ENCODE data around the gene ATP5PO. TPM values are rescaled to one million over a fixed set of nuclear protein-coding genes. Genes with fewer than 3 reads are reported as not detected.
A peak's percentile ranks its signal among the peaks of the same experiment; 100 is the strongest.

The ATP5PO gene
- total and polyA plus RNA-seq, 11 donors: 472 to 2,204 (median 745) TPM

GRCh38 chr21:33937931-33938339, 22.3 kb upstream of the ATP5PO start:
- 90 to 94% (median 91%) methylated on average over 14 of the region's 14 CpGs for WGBS, 4 donors
- H3K27ac ChIP-seq: peak overlapping the region in 1 of 12 donors; percentile 82
- H3K9me3 ChIP-seq: no peaks in the 10 kb centered on the region
- no peak for DNase-seq
- no peak for ATAC-seq
- no peaks in the 10 kb centered on the region for H3K27me3 ChIP-seq
- no peak overlapping the region for H3K4me3 ChIP-seq
- intact Hi-C loops (cut with DNase I): loop anchor here in 5 of 10 donors (5.0 to 10.0 kb wide), 4 partner anchors 127 to 404 kb away; partner anchors contain the start of genes MRPS6 (in 2 of the 5) and SLC5A3 (in 2 of the 5)
- H3K36me3 ChIP-seq: no peaks in the 10 kb centered on the region
- peaks cover 0 to 37% (median under 1%) of the 10 kb centered on the region in 12 donors for H3K4me1 ChIP-seq
- TF ChIP-seq POLR2A (IDR thresholded peaks at IDR 0.05): no peak
- TF ChIP-seq, protein P1, sequence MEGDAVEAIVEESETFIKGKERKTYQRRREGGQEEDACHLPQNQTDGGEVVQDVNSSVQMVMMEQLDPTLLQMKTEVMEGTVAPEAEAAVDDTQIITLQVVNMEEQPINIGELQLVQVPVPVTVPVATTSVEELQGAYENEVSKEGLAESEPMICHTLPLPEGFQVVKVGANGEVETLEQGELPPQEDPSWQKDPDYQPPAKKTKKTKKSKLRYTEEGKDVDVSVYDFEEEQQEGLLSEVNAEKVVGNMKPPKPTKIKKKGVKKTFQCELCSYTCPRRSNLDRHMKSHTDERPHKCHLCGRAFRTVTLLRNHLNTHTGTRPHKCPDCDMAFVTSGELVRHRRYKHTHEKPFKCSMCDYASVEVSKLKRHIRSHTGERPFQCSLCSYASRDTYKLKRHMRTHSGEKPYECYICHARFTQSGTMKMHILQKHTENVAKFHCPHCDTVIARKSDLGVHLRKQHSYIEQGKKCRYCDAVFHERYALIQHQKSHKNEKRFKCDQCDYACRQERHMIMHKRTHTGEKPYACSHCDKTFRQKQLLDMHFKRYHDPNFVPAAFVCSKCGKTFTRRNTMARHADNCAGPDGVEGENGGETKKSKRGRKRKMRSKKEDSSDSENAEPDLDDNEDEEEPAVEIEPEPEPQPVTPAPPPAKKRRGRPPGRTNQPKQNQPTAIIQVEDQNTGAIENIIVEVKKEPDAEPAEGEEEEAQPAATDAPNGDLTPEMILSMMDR (IDR thresholded peaks at IDR 0.05): no peak

GRCh38 chr21:33937146-33937545, 21.5 kb upstream of the ATP5PO start:
- H3K27me3 ChIP-seq: no peaks in the 10 kb centered on the region
- H3K36me3 ChIP-seq: no peaks in the 10 kb centered on the region
- peaks cover 0 to 44% (median 7%) of the 10 kb centered on the region in 12 donors for H3K4me1 ChIP-seq
- TF ChIP-seq POLR2A (IDR thresholded peaks at IDR 0.05): no peak
- TF ChIP-seq, protein P1 (IDR thresholded peaks at IDR 0.05): no peak
- ATAC-seq (no peak), DNase-seq (no peak)
- 92 to 100% (median 94%) methylated on average over 4 of the region's 4 CpGs for WGBS, 4 donors
- intact Hi-C loops (cut with DNase I): loop anchor here in 5 of 10 donors (5.0 to 10.0 kb wide), 4 partner anchors 128 to 405 kb away; partner anchors contain the start of genes MRPS6 (in 2 of the 5) and SLC5A3 (in 2 of the 5)
- no peak overlapping the region for H3K4me3 ChIP-seq
- no peaks in the 10 kb centered on the region for H3K9me3 ChIP-seq
- peak overlapping the region in 1 of 12 donors; percentile 82 for H3K27ac ChIP-seq

- Histone ChIP-seq H3K4me1 (peaks cover 0 to 46% (median 7%) of the 10 kb centered on the region in 12 donors), H3K27ac (peak overlapping the region in 1 of 12 donors; percentile 82), H3K36me3 (no peaks in the 10 kb centered on the region), H3K4me3 (peak overlapping the region in 1 of 12 donors; percentile 8), H3K27me3 (no peaks in the 10 kb centered on the region), H3K9me3 (no peaks in the 10 kb centered on the region)
- DNase-seq: no peak
- WGBS, 4 donors: 39 to 41% (median 40%) methylated on average over 4 of the region's 4 CpGs
- no peak for TF ChIP-seq POLR2A (IDR thresholded peaks at IDR 0.05)
- TF ChIP-seq, protein P1 (IDR thresholded peaks at IDR 0.05): no peak
- intact Hi-C loops (cut with DNase I): loop anchor here in 5 of 10 donors (5.0 to 10.0 kb wide), 4 partner anchors 128 to 406 kb away; partner anchors contain the start of genes MRPS6 (in 2 of the 5) and SLC5A3 (in 2 of the 5)
- ATAC-seq: no peak
These were observed 20.9 kb upstream of the ATP5PO start for GRCh38 chr21:33936301-33937038.

GRCh38 chr21:33932731-33933130, 17.1 kb upstream of the ATP5PO start:
- Histone ChIP-seq H3K36me3 (no peaks in the 10 kb centered on the region), H3K27me3 (no peaks in the 10 kb centered on the region), H3K4me3 (peak overlapping the region in 5 of 12 donors; percentile 36 to 59 (median 55)), H3K4me1 (peaks cover 0 to 36% (median 7%) of the 10 kb centered on the region in 12 donors), H3K9me3 (no peaks in the 10 kb centered on the region), H3K27ac (peak overlapping the region in 1 of 12 donors; percentile 88)
- ATAC-seq (no peak), DNase-seq (no peak)
- WGBS, 4 donors: 94 to 98% (median 96%) methylated on average over 5 of the region's 5 CpGs
- TF ChIP-seq, protein P1 (IDR thresholded peaks at IDR 0.05): no peak
- no peak for TF ChIP-seq POLR2A (IDR thresholded peaks at IDR 0.05)
- intact Hi-C loops (cut with DNase I): loop anchor here in 4 of 10 donors (10.0 kb wide), 3 partner anchors 132 to 402 kb away; partner anchors contain the start of genes MRPS6 (in 2 of the 4) and SLC5A3 (in 2 of the 4)
